Measurements from ENCODE around the gene PRUNE2.

GRCh38 chr9:76603931-76604570, 301.9 kb downstream of the PRUNE2 start:
- TF ChIP-seq POLR2A (IDR thresholded peaks at IDR 0.05): no peak
- TF ChIP-seq, protein P1, sequence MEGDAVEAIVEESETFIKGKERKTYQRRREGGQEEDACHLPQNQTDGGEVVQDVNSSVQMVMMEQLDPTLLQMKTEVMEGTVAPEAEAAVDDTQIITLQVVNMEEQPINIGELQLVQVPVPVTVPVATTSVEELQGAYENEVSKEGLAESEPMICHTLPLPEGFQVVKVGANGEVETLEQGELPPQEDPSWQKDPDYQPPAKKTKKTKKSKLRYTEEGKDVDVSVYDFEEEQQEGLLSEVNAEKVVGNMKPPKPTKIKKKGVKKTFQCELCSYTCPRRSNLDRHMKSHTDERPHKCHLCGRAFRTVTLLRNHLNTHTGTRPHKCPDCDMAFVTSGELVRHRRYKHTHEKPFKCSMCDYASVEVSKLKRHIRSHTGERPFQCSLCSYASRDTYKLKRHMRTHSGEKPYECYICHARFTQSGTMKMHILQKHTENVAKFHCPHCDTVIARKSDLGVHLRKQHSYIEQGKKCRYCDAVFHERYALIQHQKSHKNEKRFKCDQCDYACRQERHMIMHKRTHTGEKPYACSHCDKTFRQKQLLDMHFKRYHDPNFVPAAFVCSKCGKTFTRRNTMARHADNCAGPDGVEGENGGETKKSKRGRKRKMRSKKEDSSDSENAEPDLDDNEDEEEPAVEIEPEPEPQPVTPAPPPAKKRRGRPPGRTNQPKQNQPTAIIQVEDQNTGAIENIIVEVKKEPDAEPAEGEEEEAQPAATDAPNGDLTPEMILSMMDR (IDR thresholded peaks at IDR 0.05): no peak

Data from heart left ventricle (tissue), 13 donors.